HepG2 (cell line): ENCODE results near the gene EPHA6. TPM values are rescaled to one million over a fixed set of nuclear protein-coding genes. Genes with fewer than 3 reads are reported as not detected.

Source experiments
- DR1 ChIP-seq: sonication (generic); formaldehyde crosslinking; IDR thresholded peaks from 2 replicates; pipeline ENCODE4 v1.8.0; 2021; ENCODE audit warnings: mild to moderate bottlenecking, missing genetic modification reagents, inconsistent platforms
- ERF ChIP-seq: IDR thresholded peaks from 2 replicates; pipeline ENCODE4 v1.6.1; 2018; ENCODE audit warnings: missing biosample characterization, missing genetic modification reagents
- HOXA3 ChIP-seq: sonication (generic); formaldehyde crosslinking; IDR thresholded peaks from 2 replicates; pipeline ENCODE4 v1.5.0; 2020; ENCODE audit warnings: missing genetic modification reagents
- HOXA5 ChIP-seq: sonication (generic); formaldehyde crosslinking; IDR thresholded peaks from 2 replicates; pipeline ENCODE4 v1.4.0; 2020; ENCODE audit warnings: missing genetic modification reagents
- MAFG ChIP-seq: sonication (generic); formaldehyde crosslinking; IDR thresholded peaks from 2 replicates; pipeline ENCODE4 v1.5.1; 2020; ENCODE audit warnings: mild to moderate bottlenecking, missing genetic modification reagents
- RXRB ChIP-seq: IDR thresholded peaks from 2 replicates; pipeline ENCODE4 v1.6.1; 2016; ENCODE audit warnings: borderline replicate concordance, missing genetic modification reagents, missing compliant biosample characterization
- SALL1 ChIP-seq: sonication (generic); formaldehyde crosslinking; IDR thresholded peaks from 2 replicates; pipeline ENCODE4 v1.8.0; 2022; ENCODE audit warnings: mild to moderate bottlenecking, missing genetic modification reagents
- SOX13 ChIP-seq, 3 experiments: fragments of 450-650 bp in 1 of 3; sonication (generic) in 1 of 3; formaldehyde crosslinking in 1 of 3; IDR thresholded peaks in 2 of 3; conservative IDR thresholded peaks in 1 of 3; 2 replicates each; pipeline versions ENCODE4 v1.5.0 to v1.6.1; 2016 to 2020; ENCODE audit warnings: antibody characterized with exemption in 1 of 3, mild to moderate bottlenecking in 1 of 3, missing compliant biosample characterization in 1 of 3, missing genetic modification reagents in 1 of 3, moderate library complexity in 1 of 3
- SP140L ChIP-seq: sonication (generic); formaldehyde crosslinking; IDR thresholded peaks from 2 replicates; pipeline ENCODE4 v1.4.0; 2020; ENCODE audit warnings: missing genetic modification reagents, borderline replicate concordance
- ZNF619 ChIP-seq: sonication (generic); formaldehyde crosslinking; IDR thresholded peaks from 2 replicates; pipeline ENCODE4 v1.4.0; 2020; ENCODE audit warnings: mild to moderate bottlenecking, missing genetic modification reagents
- polyA plus RNA-seq, 8 experiments: library from polyadenylated mRNA; depleted of rRNA in 3 of 8; stranded (reverse) in 7 of 8; unstranded in 1 of 8; fragments of >200 nt; fragmentation: Illumina TruSeq in 4 of 8; extraction: Trizol in 4 of 8; gene quantifications; 2 replicates each; pipeline versions ENCODE4 v1.2.1 to v1.2.3, GENCODE V29; 2011 to 2016; ENCODE audit warnings: low read depth in 4 of 8, missing spikeins in 1 of 8, mixed read lengths in 1 of 8; ENCODE audit not compliant: insufficient read depth in 1 of 8
- total RNA-seq, 5 experiments: library from RNA; depleted of rRNA; stranded (reverse); fragments of >200 nt; fragmentation: Illumina TruSeq; extraction: Trizol; gene quantifications; 2 replicates each; pipeline ENCODE4 v1.2.3, GENCODE V29; 2016; ENCODE audit warnings: low read depth in 1 of 5
- TF ChIP-seq, protein P1 (sequence below): sonication (generic); formaldehyde crosslinking; IDR thresholded peaks from 2 replicates; pipeline ENCODE4 v1.5.1; 2020; ENCODE audit warnings: mild to moderate bottlenecking, missing genetic modification reagents
- TF ChIP-seq, protein P2 (sequence below): sonication (generic); formaldehyde crosslinking; IDR thresholded peaks from 2 replicates; pipeline ENCODE4 v1.5.1; 2020; ENCODE audit warnings: mild to moderate bottlenecking, missing genetic modification reagents, borderline replicate concordance
- TF ChIP-seq, protein P3 (sequence below): IDR thresholded peaks from 2 replicates; pipeline ENCODE4 v1.6.1; 2018; ENCODE audit warnings: missing genetic modification reagents
- TF ChIP-seq, protein P4 (sequence below): sonication (generic); formaldehyde crosslinking; IDR thresholded peaks from 2 replicates; pipeline ENCODE4 v1.4.0; 2020; ENCODE audit warnings: missing genetic modification reagents, borderline replicate concordance

EPHA6 gene
- total and polyA plus RNA-seq, 2 of the 13 experiments (the other 11 are each of a cell fraction or from before 2014, with no cell fraction given), result not detected

DNA sequence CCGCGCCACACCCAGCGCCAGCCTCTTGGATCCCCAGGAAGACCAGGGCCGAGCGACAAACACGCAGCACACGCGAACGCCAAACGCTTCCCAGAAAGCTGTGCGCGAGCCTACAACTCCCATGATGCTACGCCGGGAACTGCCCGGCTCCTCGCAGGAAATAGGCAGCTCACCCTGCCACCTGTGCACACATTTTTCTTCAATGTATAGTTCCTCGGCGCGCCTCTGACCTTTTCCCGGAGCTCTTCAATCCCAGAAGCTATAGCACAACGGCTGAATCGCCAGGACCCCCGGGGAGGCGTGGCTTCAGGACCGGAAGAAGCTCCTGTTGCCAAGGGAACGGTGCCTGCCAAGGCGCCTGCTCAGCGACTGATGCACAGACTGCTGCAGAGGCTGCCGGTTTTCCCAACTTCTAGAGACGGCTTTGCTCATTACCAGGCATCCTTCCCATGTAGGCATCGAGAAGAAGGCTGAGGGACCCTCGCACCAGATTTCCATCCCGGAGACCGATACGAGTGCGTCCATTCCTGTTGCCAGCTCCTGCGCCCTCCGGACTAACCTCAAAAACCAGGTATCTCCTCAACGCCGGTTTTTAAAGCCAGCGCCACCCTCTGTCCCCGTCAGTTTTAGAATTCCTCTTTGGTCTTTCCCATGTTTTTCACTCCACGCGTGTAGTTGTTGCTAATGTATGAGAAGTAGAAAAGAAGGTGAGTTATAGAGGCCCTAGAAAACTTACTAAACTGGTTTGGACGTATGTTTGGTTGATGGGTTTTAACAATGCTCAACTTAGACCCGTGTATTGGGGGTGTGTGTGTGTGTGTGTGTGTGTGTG is 950.2 kb downstream of the EPHA6 start, which contains the start of gene ARL6 (continued):
- TF ChIP-seq, protein P1, sequence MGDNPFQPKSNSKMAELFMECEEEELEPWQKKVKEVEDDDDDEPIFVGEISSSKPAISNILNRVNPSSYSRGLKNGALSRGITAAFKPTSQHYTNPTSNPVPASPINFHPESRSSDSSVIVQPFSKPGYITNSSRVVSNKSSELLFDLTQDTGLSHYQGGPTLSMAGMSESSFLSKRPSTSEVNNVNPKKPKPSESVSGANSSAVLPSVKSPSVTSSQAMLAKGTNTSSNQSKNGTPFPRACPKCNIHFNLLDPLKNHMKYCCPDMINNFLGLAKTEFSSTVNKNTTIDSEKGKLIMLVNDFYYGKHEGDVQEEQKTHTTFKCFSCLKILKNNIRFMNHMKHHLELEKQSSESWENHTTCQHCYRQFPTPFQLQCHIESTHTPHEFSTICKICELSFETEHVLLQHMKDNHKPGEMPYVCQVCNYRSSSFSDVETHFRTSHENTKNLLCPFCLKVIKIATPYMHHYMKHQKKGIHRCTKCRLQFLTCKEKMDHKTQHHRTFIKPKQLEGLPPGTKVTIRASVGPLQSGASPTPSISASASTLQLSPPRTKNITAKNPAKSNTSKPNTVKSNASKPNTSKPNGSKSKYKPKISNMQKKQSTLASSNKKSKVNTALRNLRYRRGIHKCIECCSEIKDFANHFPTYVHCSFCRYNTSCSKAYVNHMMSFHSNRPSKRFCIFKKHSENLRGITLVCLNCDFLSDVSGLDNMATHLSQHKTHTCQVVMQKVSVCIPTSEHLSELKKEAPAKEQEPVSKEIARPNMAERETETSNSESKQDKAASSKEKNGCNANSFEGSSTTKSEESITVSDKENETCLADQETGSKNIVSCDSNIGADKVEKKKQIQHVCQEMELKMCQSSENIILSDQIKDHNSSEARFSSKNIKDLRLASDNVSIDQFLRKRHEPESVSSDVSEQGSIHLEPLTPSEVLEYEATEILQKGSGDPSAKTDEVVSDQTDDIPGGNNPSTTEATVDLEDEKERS (CRISPR knock-in tag), result no peak
- TF ChIP-seq HOXA5 (CRISPR knock-in tag) (no peak), ZNF619 (CRISPR knock-in tag) (no peak), MAFG (CRISPR knock-in tag) (no peak), HOXA3 (CRISPR knock-in tag) (peak; percentile 87), DR1 (CRISPR knock-in tag) (0 out of 2 replicates have a peak, but pooled peaks have one; percentile 42), ERF (CRISPR knock-in tag) (no peak; the same call in 1 of the 2 replicates), SOX13 (IDR thresholded peaks at IDR 0.05) (no peak), SOX13 (CRISPR knock-in tag; conservative IDR thresholded peaks at IDR 0.05 in 1 of 2, IDR thresholded peaks at IDR 0.05 in 1 of 2) (no peak), SP140L (CRISPR knock-in tag) (no peak), RXRB (CRISPR knock-in tag) (no peak), SALL1 (CRISPR knock-in tag) (peak; percentile 49; the same call in 1 of the 2 replicates)
- TF ChIP-seq, protein P2, sequence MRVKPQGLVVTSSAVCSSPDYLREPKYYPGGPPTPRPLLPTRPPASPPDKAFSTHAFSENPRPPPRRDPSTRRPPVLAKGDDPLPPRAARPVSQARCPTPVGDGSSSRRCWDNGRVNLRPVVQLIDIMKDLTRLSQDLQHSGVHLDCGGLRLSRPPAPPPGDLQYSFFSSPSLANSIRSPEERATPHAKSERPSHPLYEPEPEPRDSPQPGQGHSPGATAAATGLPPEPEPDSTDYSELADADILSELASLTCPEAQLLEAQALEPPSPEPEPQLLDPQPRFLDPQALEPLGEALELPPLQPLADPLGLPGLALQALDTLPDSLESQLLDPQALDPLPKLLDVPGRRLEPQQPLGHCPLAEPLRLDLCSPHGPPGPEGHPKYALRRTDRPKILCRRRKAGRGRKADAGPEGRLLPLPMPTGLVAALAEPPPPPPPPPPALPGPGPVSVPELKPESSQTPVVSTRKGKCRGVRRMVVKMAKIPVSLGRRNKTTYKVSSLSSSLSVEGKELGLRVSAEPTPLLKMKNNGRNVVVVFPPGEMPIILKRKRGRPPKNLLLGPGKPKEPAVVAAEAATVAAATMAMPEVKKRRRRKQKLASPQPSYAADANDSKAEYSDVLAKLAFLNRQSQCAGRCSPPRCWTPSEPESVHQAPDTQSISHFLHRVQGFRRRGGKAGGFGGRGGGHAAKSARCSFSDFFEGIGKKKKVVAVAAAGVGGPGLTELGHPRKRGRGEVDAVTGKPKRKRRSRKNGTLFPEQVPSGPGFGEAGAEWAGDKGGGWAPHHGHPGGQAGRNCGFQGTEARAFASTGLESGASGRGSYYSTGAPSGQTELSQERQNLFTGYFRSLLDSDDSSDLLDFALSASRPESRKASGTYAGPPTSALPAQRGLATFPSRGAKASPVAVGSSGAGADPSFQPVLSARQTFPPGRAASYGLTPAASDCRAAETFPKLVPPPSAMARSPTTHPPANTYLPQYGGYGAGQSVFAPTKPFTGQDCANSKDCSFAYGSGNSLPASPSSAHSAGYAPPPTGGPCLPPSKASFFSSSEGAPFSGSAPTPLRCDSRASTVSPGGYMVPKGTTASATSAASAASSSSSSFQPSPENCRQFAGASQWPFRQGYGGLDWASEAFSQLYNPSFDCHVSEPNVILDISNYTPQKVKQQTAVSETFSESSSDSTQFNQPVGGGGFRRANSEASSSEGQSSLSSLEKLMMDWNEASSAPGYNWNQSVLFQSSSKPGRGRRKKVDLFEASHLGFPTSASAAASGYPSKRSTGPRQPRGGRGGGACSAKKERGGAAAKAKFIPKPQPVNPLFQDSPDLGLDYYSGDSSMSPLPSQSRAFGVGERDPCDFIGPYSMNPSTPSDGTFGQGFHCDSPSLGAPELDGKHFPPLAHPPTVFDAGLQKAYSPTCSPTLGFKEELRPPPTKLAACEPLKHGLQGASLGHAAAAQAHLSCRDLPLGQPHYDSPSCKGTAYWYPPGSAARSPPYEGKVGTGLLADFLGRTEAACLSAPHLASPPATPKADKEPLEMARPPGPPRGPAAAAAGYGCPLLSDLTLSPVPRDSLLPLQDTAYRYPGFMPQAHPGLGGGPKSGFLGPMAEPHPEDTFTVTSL (CRISPR knock-in tag), result peak; percentile 68; the same call in 1 of the 2 replicates
- TF ChIP-seq, protein P3, sequence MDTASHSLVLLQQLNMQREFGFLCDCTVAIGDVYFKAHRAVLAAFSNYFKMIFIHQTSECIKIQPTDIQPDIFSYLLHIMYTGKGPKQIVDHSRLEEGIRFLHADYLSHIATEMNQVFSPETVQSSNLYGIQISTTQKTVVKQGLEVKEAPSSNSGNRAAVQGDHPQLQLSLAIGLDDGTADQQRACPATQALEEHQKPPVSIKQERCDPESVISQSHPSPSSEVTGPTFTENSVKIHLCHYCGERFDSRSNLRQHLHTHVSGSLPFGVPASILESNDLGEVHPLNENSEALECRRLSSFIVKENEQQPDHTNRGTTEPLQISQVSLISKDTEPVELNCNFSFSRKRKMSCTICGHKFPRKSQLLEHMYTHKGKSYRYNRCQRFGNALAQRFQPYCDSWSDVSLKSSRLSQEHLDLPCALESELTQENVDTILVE (CRISPR knock-in tag), result no peak
- TF ChIP-seq, protein P4, sequence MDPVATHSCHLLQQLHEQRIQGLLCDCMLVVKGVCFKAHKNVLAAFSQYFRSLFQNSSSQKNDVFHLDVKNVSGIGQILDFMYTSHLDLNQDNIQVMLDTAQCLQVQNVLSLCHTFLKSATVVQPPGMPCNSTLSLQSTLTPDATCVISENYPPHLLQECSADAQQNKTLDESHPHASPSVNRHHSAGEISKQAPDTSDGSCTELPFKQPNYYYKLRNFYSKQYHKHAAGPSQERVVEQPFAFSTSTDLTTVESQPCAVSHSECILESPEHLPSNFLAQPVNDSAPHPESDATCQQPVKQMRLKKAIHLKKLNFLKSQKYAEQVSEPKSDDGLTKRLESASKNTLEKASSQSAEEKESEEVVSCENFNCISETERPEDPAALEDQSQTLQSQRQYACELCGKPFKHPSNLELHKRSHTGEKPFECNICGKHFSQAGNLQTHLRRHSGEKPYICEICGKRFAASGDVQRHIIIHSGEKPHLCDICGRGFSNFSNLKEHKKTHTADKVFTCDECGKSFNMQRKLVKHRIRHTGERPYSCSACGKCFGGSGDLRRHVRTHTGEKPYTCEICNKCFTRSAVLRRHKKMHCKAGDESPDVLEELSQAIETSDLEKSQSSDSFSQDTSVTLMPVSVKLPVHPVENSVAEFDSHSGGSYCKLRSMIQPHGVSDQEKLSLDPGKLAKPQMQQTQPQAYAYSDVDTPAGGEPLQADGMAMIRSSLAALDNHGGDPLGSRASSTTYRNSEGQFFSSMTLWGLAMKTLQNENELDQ (CRISPR knock-in tag), result no peak
